Esophagus (tissue), 2 donors: ENCODE measurements around the gene PDE10A. TPM values are rescaled to one million over a fixed set of nuclear protein-coding genes. Genes with fewer than 3 reads are reported as not detected.
A peak's percentile ranks its signal among the peaks of the same experiment; 100 is the strongest.

Experiments
- H3K27ac ChIP-seq, 2 donors: one replicate each; pipeline ENCODE4 v1.5.1; 2013; ENCODE audit warnings: low read depth in 2 of 2, mild to moderate bottlenecking in 2 of 2, inconsistent platforms in 1 of 2, low read length in 1 of 2, moderate library complexity in 1 of 2
- H3K27me3 ChIP-seq, 2 donors: one replicate each; pipeline ENCODE4 v1.6.1; 2013; ENCODE audit warnings: low read length in 2 of 2, control low read depth in 1 of 2, mild to moderate bottlenecking in 1 of 2; ENCODE audit not compliant: insufficient read depth in 2 of 2, control insufficient read depth in 1 of 2
- H3K36me3 ChIP-seq, 2 donors: one replicate each; pipeline ENCODE4 v1.6.1; 2013; ENCODE audit warnings: low read length in 1 of 2; ENCODE audit not compliant: control insufficient read depth in 2 of 2, insufficient read depth in 2 of 2
- H3K4me1 ChIP-seq, 2 donors: one replicate each; pipeline ENCODE4 v1.6.1; 2013; ENCODE audit warnings: low read length in 1 of 2; ENCODE audit not compliant: control insufficient read depth in 2 of 2, insufficient read depth in 2 of 2
- H3K4me3 ChIP-seq, 2 donors: one replicate each; pipeline ENCODE4 v1.5.1; 2013; ENCODE audit warnings: low read length in 2 of 2, mild to moderate bottlenecking in 2 of 2, low read depth in 1 of 2, moderate library complexity in 1 of 2
- H3K9me3 ChIP-seq, 2 donors: one replicate each; pipeline ENCODE4 v1.6.1; 2013; ENCODE audit warnings: mild to moderate bottlenecking in 2 of 2, low read depth in 1 of 2, low read length in 1 of 2, moderate library complexity in 1 of 2; ENCODE audit not compliant: control insufficient read depth in 2 of 2, insufficient read depth in 1 of 2
- WGBS, 2 donors: extraction: QIAGEN DNeasy Blood & Tissue Kit; methylation state at CpG; one replicate each; pipeline ENCODE4 v1.1.7; 2013; 5-methylcytosine and 5-hydroxymethylcytosine counted together
- polyA plus RNA-seq, 2 donors: library from polyadenylated mRNA; stranded (reverse); fragments of 200-250 nt; gene quantifications; one replicate each; pipeline ENCODE4 v1.2.3, GENCODE V29; 2013
- donor health status: healthy with polysubstance abuse.
- donor health status: Bipolar disorder and iron deficiency.

Gene PDE10A
- polyA plus RNA-seq, 2 donors = 0.21 to 0.28 TPM

DNA sequence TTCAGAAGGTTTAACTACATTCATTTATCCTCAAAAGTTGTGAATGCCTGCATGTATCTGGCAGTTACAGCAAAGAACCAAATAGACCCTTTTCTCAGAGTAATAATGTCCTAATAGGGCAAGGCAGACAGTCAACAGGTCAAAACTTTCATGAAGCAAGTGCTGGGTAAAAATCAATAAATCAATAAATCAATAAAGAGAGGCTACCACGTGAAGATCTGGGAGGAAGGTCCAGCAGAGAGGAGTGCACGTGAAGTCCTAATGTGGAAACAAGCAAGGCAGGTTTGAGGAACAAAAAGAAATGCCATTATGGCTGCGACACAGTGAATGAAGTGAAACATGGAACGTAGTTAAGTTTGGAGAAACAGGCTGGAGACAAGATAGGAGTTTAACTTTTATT lies 317.3 kb downstream of the PDE10A start:
- H3K4me3 ChIP-seq = no peak overlapping the region
- no peaks in the 10 kb centered on the region for H3K36me3 ChIP-seq
- 72 to 75% methylated on average over 4 of the region's 4 CpGs for WGBS, 2 donors
- peaks cover 0 to 5% of the 10 kb centered on the region in 2 donors for H3K9me3 ChIP-seq
- no peak overlapping the region for H3K27ac ChIP-seq
- no peaks in the 10 kb centered on the region for H3K27me3 ChIP-seq
- no peaks in the 10 kb centered on the region for H3K4me1 ChIP-seq

DNA sequence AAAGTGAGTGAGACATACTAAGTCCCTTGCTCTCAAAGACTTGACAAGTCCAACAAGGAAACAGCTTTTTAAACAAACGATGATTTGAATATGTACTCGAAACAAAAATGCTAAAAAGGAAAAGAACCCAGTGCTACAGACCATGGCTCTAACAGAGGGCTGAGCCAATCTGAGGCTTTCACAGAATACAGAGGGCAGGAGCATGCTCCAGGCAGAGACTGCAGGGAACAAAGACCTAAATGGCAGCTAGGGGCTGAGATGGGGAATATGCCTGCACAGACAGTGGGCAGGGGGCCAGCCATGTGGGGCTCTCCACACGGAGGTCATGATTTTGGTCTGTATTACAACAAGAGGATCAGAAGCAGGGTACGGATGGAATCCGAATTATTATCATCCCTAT lies 322.5 kb downstream of the PDE10A start:
- no peak overlapping the region for H3K4me3 ChIP-seq
- H3K9me3 ChIP-seq = peaks cover 0 to 3% of the 10 kb centered on the region in 2 donors
- no peaks in the 10 kb centered on the region for H3K4me1 ChIP-seq
- H3K36me3 ChIP-seq = no peaks in the 10 kb centered on the region
- no peaks in the 10 kb centered on the region for H3K27me3 ChIP-seq
- 66 to 70% methylated on average over 5 of the region's 5 CpGs for WGBS, 2 donors
- H3K27ac ChIP-seq = no peak overlapping the region

DNA sequence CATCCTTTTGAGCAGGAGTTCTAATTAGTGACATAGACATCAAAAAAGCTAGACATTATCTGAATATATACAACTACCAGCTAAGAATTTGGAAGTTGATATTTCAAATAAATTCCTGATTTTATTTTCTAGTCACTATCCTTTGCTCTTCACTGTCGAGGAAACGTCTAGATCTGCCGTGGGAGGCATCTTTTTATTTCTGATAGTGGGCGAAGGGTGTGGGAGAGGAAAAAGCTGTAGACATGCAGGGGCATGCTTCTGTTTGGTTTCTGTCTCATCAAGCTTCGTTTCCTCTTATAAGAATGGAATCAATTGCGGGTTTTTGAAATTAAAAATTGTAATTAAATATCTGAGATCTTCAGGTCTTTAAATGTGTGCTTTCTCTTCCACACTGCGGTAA lies 337.4 kb downstream of the PDE10A start:
- Histone ChIP-seq H3K4me3 (no peak overlapping the region), H3K4me1 (no peaks in the 10 kb centered on the region), H3K9me3 (peaks cover 3 to 4% of the 10 kb centered on the region in 2 donors), H3K36me3 (no peaks in the 10 kb centered on the region), H3K27ac (no peak overlapping the region), H3K27me3 (no peaks in the 10 kb centered on the region)
- WGBS, 2 donors = 63 to 68% methylated on average over 7 of the region's 7 CpGs

DNA sequence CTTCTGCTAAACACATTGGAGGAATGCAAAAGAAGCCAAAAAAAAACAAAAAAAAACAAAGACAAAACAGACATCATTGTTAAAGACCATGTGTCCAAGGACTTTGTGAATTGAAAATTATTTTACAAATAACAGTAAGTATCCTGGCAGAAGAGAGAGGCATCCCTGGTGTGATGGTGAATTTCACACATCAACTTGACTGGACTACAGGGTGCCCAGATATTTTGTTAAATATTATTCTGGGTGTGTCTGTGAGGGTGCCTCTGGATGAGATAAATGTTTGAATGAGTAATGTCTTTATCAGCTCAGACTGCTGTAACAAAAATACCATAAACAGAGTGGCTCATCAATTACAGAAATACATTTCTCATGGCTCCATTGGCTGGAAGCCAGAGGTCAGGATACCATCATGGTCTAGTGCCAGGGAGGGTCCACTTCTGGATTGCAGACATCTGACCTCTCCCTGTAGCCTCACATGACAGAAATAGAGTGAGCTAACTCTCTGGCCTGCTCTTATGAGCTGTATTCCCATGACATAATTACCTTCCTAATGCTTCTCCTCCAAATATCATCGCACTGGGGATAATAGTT lies 341.4 kb downstream of the PDE10A start:
- Histone ChIP-seq H3K4me1 (no peaks in the 10 kb centered on the region), H3K27ac (no peak overlapping the region), H3K36me3 (no peaks in the 10 kb centered on the region), H3K9me3 (peaks cover 3 to 4% of the 10 kb centered on the region in 2 donors), H3K4me3 (no peak overlapping the region), H3K27me3 (no peaks in the 10 kb centered on the region)
- WGBS, 2 donors = 66 to 71% methylated on average over 1 of the region's 1 CpG

DNA sequence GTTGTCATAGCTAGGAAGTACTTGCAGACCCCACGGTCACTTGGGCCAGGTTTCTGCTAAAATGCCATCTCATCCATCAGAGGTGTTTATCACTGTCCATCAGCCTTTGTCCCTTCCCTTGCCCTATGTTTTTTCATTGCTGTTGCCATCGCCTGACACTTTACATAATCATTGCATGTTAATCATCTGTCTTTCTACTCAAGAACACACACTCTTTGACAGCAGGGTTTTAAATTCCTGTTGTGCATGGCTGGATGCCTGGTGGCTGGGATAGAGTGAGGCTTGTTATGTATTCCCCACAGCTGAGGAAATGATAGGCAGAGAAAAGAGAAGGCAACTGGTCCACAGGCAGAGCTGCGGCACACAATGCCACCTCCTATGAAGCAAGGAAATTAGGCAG lies 341.9 kb downstream of the PDE10A start:
- Histone ChIP-seq H3K27ac (no peak overlapping the region), H3K4me1 (no peaks in the 10 kb centered on the region), H3K27me3 (no peaks in the 10 kb centered on the region), H3K36me3 (no peaks in the 10 kb centered on the region), H3K9me3 (peaks cover 3 to 4% of the 10 kb centered on the region in 2 donors), H3K4me3 (no peak overlapping the region)
- WGBS, 2 donors = 67 to 75% methylated on average over 3 of the region's 3 CpGs

DNA sequence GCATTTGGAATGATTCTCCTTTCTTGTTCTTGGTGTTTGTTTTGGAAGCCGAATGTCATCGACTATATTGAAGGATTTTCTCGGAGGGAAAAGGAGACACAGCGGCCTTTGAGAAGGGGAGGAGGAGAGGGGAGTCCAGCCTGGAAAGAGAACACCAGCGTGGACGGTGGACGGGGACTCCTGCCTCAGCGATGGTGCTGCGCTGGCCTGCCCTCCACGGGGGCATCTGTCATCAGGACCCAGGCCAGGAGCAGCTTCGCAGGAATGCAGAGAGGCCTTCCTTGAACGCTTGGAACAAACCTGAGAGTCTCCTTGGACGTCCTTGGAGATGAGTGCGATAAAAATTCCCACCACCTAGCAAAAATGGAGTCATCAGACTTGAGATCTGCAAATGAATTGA lies 345.3 kb downstream of the PDE10A start:
- H3K27me3 ChIP-seq = no peaks in the 10 kb centered on the region
- 88 to 89% methylated on average over 11 to 14 of the region's 14 CpGs for WGBS, 2 donors
- H3K4me3 ChIP-seq = no peak overlapping the region
- no peaks in the 10 kb centered on the region for H3K4me1 ChIP-seq
- H3K9me3 ChIP-seq = peaks cover 3 to 4% of the 10 kb centered on the region in 2 donors
- no peak overlapping the region for H3K27ac ChIP-seq
- H3K36me3 ChIP-seq = no peaks in the 10 kb centered on the region

DNA sequence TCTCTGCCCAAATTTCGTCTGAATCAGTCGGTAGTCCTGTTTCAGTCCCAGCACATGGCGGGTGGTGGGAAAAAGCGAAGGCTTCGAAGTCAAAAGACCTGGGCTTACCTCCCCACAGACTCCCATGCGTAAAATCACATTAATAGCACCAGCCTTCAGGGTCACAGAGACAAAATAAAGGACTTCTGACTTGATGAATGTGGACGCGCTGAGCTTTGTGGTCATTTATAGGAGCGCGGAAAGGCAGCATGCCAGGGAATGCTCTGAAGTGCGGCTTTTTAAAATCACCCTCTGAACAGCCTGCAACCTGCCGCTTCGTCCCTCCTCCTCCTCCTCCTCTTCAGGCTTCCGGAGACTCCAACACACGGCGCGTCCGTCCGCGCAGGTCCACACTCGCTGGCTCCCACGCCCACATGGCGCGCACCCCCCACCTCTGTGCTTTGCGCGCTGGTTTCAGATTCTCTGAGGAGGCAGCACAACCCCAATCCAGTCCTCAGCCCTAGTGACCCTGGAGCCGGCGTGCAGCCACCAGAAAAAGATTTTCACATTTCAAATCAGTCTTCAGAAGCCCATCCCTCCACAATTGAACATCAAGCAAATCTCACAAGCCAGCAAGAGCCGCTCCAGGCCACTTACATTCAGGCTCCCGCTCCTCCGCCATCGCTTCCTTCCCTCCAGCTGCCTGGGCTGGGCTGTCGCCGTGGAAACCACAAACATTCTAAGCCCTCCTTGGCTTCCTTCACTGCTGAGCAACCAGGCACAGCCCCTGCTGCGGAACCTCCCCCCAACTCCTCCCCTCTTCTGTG lies 353.9 kb downstream of the PDE10A start, which contains the start of gene C6orf118:
Gene C6orf118, minus strand, starts transcription at position 680 of the 806 bp plus-strand sequence. Its CDS starts 19 bp downstream, at position 661.
- Histone ChIP-seq H3K27me3 (no peaks in the 10 kb centered on the region), H3K27ac (no peak within 1 kb of the TSS), H3K4me1 (peaks cover 0 to 2% of the 10 kb centered on the region in 2 donors), H3K4me3 (peak within 1 kb of the TSS; percentile 3 to 31), H3K36me3 (no peaks in the 10 kb centered on the region), H3K9me3 (no peaks in the 10 kb centered on the region)
- 8% methylated on average over 35 of the region's 35 CpGs for WGBS, 2 donors

DNA sequence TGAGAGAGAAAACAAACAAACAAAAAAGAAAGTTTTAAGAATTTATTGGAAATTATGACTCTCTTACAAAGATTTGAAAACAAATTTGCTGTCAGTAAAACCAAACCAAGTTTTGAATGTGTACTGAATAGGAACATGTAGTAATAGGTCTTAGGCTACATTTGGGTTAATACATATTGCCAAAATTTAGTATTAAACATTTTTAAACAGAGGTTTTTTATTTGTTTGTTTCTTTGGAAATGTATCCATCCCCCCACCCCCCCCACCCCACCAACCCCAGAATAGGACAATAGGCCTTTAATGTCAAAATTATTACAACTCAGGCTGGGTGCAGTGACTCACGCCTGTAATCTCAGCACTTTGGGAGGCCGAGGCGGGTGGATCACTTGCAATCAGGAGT lies 356.1 kb downstream of the PDE10A start:
- H3K9me3 ChIP-seq = no peaks in the 10 kb centered on the region
- H3K36me3 ChIP-seq = no peaks in the 10 kb centered on the region
- no peak overlapping the region for H3K27ac ChIP-seq
- H3K27me3 ChIP-seq = no peaks in the 10 kb centered on the region
- H3K4me3 ChIP-seq = no peak overlapping the region
- H3K4me1 ChIP-seq = peaks cover 0 to 2% of the 10 kb centered on the region in 2 donors
- 65 to 78% methylated on average over 3 of the region's 3 CpGs for WGBS, 2 donors

DNA sequence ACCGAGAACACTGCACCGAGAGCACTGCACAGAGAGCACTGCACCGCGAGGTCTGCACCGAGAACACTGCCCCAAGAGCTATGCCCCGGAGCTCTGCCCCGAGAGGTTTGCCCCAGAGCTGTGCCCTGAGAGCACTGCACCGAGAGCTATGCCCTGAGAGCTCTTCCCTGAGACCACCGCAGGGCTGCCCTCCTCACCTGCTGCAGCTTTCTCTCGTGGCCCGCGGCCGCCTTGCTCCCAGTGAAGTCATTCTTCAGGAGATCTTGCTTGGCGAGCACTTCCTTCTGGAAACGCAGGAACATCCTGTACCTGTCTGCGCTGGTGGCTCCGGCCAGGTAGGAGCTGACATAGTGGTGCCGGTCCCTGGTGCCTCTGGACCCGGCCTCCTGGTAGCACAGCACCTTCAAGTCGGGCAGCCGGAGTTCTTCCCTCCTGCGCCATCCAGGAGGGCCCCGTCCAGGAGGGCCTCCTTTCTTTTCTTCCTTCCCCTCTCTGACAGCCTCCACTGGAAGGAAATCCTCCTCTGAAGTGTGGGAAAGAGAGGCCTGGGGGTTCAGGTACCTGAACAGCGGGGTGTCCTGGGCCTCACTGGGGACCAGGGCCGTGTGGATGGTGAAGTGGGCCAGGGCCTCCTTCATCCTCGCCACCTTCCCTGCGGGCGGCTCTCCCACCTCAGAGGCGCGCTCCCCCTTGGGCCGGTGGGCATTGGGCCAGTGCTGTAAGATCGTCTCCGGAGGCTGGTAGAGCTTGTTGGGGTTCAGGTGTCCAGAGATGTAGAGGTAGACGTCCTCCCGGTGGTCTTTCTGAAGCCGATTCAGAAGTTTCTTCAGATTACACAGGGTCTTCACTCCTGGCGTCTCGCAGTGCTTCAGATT lies 361.4 kb downstream of the PDE10A start:
- Histone ChIP-seq H3K27me3 (no peaks in the 10 kb centered on the region), H3K4me3 (no peak overlapping the region), H3K4me1 (no peaks in the 10 kb centered on the region), H3K9me3 (peaks cover 5 to 8% of the 10 kb centered on the region in 2 donors), H3K36me3 (no peaks in the 10 kb centered on the region), H3K27ac (no peak overlapping the region)
- WGBS, 2 donors = 91 to 95% methylated on average over 38 of the region's 38 CpGs
